ENCODE data around the gene IRAK1. TPM values are rescaled to one million over a fixed set of nuclear protein-coding genes. Genes with fewer than 3 reads are reported as not detected.

The IRAK1 gene
- total RNA-seq, 2 donors from 2014 or later: 61.1 to 73.9 TPM

DNA sequence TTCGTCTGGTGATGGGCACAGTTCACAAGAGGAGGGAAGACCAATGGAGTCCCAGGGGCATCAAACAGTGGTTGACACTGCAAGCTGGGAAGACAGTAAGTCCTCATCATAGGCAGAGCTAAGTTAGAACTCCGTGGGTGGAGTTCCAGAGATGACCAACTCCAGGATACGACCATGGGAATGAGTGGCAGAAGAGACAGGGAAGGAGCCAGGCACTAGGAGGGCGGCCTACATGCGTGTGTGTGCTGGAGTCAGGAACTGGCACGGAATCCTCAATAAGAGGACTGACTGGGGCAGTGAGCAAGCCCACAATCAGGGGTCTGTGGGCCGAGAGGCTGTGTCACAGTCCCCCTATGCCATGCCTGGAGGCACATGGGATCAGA, 30.4 kb upstream of the IRAK1 start:
- H3K4me3 ChIP-seq (ENCODE audit: low read length): no peak overlapping the region
- no peak overlapping the region for H3K9ac ChIP-seq (ENCODE audit: extremely low read depth, low read length, poor library complexity, severe bottlenecking)
- Mint-ChIP-seq H3K36me3 (ENCODE audit: low read depth) (peaks cover 28% of the 10 kb centered on the region), H3K27ac (no peak overlapping the region), H3K4me1 (peaks cover 26% of the 10 kb centered on the region), H3K4me3 (no peak overlapping the region), H3K27me3 (ENCODE audit: insufficient read depth) (no peaks in the 10 kb centered on the region), H3K9me3 (peaks cover 70% of the 10 kb centered on the region)
- no peaks in the 10 kb centered on the region for H3K27me3 ChIP-seq (ENCODE audit: control insufficient read depth, insufficient read depth, low read length, poor library complexity, severe bottlenecking)
- H3K9me3 ChIP-seq (ENCODE audit: control insufficient read depth, low read length): no peaks in the 10 kb centered on the region
- TF ChIP-seq, protein P1, sequence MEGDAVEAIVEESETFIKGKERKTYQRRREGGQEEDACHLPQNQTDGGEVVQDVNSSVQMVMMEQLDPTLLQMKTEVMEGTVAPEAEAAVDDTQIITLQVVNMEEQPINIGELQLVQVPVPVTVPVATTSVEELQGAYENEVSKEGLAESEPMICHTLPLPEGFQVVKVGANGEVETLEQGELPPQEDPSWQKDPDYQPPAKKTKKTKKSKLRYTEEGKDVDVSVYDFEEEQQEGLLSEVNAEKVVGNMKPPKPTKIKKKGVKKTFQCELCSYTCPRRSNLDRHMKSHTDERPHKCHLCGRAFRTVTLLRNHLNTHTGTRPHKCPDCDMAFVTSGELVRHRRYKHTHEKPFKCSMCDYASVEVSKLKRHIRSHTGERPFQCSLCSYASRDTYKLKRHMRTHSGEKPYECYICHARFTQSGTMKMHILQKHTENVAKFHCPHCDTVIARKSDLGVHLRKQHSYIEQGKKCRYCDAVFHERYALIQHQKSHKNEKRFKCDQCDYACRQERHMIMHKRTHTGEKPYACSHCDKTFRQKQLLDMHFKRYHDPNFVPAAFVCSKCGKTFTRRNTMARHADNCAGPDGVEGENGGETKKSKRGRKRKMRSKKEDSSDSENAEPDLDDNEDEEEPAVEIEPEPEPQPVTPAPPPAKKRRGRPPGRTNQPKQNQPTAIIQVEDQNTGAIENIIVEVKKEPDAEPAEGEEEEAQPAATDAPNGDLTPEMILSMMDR (conservative IDR thresholded peaks at IDR 0.05): no peak
- no peak for DNase-seq
- no peak overlapping the region for H3K27ac ChIP-seq (ENCODE audit: low read depth, low read length)
- H3K4me1 ChIP-seq (ENCODE audit: control insufficient read depth, insufficient read depth, low read length): no peaks in the 10 kb centered on the region
- 93% methylated on average over 5 to 7 of the region's 7 CpGs for WGBS, 2 experiments (ENCODE audit: insufficient coverage in 1 of 2, insufficient read length in 1 of 2)
- H3K36me3 ChIP-seq (ENCODE audit: control insufficient read depth, insufficient read depth, low read length): peaks cover 4% of the 10 kb centered on the region

DNA sequence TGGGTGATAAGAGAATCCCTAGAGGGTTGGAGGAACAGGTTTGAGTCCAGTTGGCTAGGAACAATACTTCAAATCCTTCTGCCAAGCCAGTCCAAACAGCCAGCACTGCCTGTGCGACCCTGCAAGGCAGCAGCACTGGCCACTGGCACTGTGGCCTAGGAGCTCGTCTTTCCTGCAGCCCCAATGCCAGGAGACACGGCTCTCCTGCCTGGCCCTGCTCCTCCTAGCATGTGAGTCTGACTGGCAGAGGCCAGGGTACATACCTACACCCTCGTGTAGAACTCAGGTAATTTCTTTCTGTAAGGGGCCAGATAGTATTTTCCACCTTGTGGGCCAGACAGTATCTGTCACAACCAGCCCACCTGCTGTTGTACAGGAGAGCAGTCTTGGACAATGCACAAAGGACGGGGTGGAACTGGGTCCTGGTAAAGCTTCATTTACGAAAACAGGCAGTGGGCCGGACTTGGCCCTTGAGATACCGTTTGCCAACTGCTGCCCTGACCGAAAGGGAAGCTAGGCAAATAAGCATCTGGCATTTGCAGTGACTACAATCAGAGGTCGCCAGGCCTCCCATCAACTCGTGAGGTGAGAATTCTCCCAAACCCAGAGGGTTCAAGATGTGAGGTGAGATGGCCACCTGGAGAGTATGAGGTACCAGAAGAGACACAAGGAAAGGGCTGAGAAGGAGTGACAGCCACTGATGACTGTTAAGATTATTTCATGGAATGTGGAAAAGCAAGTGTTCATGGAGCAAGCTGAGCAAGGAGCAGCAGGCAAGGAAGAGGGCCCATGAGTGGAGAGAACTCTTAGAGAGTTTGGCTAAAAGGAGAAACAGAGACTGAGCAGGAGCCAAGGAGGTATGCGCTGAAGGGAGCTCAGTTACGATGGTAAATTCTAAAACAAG, 29.8 kb upstream of the IRAK1 start:
- H3K4me3 ChIP-seq (ENCODE audit: low read length): no peak overlapping the region
- Mint-ChIP-seq H3K36me3 (ENCODE audit: low read depth) (peaks cover 28% of the 10 kb centered on the region), H3K4me1 (peaks cover 26% of the 10 kb centered on the region), H3K27me3 (ENCODE audit: insufficient read depth) (no peaks in the 10 kb centered on the region), H3K27ac (no peak overlapping the region), H3K4me3 (no peak overlapping the region), H3K9me3 (peaks cover 71% of the 10 kb centered on the region)
- 93 to 95% methylated on average over 8 to 13 of the region's 13 CpGs for WGBS, 2 experiments (ENCODE audit: insufficient coverage in 1 of 2, insufficient read length in 1 of 2)
- no peaks in the 10 kb centered on the region for H3K27me3 ChIP-seq (ENCODE audit: control insufficient read depth, insufficient read depth, low read length, poor library complexity, severe bottlenecking)
- H3K9me3 ChIP-seq (ENCODE audit: control insufficient read depth, low read length): no peaks in the 10 kb centered on the region
- TF ChIP-seq, protein P1 (conservative IDR thresholded peaks at IDR 0.05): no peak
- no peak overlapping the region for H3K27ac ChIP-seq (ENCODE audit: low read depth, low read length)
- H3K36me3 ChIP-seq (ENCODE audit: control insufficient read depth, insufficient read depth, low read length): peaks cover 4% of the 10 kb centered on the region
- H3K9ac ChIP-seq (ENCODE audit: extremely low read depth, low read length, poor library complexity, severe bottlenecking): no peak overlapping the region
- no peak for DNase-seq
- H3K4me1 ChIP-seq (ENCODE audit: control insufficient read depth, insufficient read depth, low read length): no peaks in the 10 kb centered on the region

DNA sequence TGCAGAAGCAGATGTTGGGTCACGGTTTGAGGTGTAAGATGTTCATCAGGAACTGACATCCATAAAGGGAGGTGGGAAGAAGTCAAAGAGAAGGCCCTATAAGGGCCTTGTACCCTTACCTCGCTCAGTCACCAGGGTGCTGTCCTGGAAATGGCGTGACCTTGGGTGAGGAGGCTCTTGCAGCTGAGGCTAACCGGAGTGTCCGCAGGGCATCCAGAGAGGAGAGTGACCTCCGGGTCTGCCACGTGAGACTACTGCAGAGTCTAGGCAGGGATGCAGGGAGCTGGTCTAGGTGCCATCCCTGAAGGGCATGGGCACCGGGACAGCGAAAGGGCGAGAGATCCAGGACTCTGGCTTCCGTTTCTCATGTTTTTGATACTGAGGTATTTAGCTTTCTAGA, 28.7 kb upstream of the IRAK1 start:
- TF ChIP-seq, protein P1 (conservative IDR thresholded peaks at IDR 0.05): no peak

More for the DNA sequence above, 28.7 kb upstream of the IRAK1 start:
- no peak overlapping the region for H3K27ac ChIP-seq (ENCODE audit: low read depth, low read length)
- H3K27me3 ChIP-seq (ENCODE audit: control insufficient read depth, insufficient read depth, low read length, poor library complexity, severe bottlenecking): no peaks in the 10 kb centered on the region
- Mint-ChIP-seq H3K27me3 (ENCODE audit: insufficient read depth) (no peaks in the 10 kb centered on the region), H3K4me1 (peaks cover 26% of the 10 kb centered on the region), H3K9me3 (peaks cover 76% of the 10 kb centered on the region), H3K36me3 (ENCODE audit: low read depth) (peaks cover 29% of the 10 kb centered on the region), H3K4me3 (no peak overlapping the region), H3K27ac (no peak overlapping the region)
- no peaks in the 10 kb centered on the region for H3K4me1 ChIP-seq (ENCODE audit: control insufficient read depth, insufficient read depth, low read length)
- no peak for DNase-seq
- no peaks in the 10 kb centered on the region for H3K9me3 ChIP-seq (ENCODE audit: control insufficient read depth, low read length)
- 90 to 100% methylated on average over 4 to 11 of the region's 11 CpGs for WGBS, 2 experiments (ENCODE audit: insufficient coverage in 1 of 2, insufficient read length in 1 of 2)
- H3K4me3 ChIP-seq (ENCODE audit: low read length): no peak overlapping the region
- H3K36me3 ChIP-seq (ENCODE audit: control insufficient read depth, insufficient read depth, low read length): peaks cover 4% of the 10 kb centered on the region
- H3K9ac ChIP-seq (ENCODE audit: extremely low read depth, low read length, poor library complexity, severe bottlenecking): no peak overlapping the region
